ENCODE data around the gene TMEM127.

TMEM127 gene

DNA sequence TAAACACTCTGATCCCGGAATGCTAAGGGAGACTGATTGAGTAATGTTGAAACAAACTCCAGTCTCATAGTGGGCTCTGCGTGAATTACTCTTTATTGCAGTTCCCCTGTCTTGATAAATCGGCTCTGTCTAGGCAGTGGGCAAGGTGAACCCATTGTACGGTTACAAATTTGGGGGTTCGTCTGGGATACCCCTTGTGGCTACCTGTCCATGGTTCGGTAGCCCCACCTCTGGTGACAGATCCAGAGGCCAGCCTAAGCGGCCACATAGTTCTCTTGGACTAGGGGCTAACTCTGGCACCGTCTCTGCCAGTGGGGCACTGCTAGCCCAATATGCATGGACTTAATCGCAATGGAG, 56.1 kb downstream of the TMEM127 start:
- Mint-ChIP-seq H3K4me1 (ENCODE audit: low read depth) (peaks cover 37% of the 10 kb centered on the region), H3K27ac (peak overlapping the region; percentile 82), H3K4me3 (peak overlapping the region; percentile 94), H3K9me3 (no peaks in the 10 kb centered on the region), H3K36me3 (ENCODE audit: low read depth) (peaks cover 7% of the 10 kb centered on the region), H3K27me3 (ENCODE audit: low read depth) (no peaks in the 10 kb centered on the region)

DNA sequence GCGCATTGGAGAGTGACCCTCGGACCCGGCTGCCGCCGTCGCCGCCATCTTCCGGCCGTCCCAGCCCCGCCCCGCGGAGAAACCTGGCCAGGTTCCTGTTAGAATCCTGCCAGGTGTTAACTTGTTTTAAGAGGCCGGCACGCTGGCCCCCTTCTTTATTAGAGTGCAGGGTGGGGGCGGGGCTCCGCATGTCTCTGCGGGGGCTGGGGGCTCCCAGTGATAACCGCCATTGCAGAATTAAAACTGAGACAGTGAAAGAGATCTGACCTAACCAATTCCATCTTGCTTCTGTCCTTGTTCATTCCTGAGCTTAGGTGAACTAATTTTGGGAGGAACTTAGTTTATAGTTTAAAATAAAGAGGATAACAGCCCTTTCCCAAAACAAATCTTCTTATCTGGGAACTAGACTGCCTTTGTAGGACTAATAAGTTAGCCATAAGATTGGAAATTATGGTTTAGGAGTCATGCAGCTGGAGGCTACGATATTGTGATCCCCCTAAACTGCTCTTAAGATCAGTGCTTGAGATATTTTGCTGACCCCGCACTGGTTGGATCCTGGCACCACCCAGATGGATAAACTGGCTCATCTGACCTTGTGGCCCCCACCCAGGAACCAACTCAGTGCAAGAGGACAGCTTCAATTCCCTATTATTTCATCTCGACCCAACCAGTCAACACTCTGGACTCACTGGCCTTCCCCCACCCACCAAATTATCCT, 56.6 kb downstream of the TMEM127 start:
- H3K9me3 Mint-ChIP-seq = no peaks in the 10 kb centered on the region
- H3K36me3 Mint-ChIP-seq (ENCODE audit: low read depth) = peaks cover 7% of the 10 kb centered on the region
- H3K27me3 Mint-ChIP-seq (ENCODE audit: low read depth) = no peaks in the 10 kb centered on the region
- peak overlapping the region; percentile 94 for H3K4me3 Mint-ChIP-seq
- peak overlapping the region; percentile 82 for H3K27ac Mint-ChIP-seq
- H3K4me1 Mint-ChIP-seq (ENCODE audit: low read depth) = peaks cover 39% of the 10 kb centered on the region

DNA sequence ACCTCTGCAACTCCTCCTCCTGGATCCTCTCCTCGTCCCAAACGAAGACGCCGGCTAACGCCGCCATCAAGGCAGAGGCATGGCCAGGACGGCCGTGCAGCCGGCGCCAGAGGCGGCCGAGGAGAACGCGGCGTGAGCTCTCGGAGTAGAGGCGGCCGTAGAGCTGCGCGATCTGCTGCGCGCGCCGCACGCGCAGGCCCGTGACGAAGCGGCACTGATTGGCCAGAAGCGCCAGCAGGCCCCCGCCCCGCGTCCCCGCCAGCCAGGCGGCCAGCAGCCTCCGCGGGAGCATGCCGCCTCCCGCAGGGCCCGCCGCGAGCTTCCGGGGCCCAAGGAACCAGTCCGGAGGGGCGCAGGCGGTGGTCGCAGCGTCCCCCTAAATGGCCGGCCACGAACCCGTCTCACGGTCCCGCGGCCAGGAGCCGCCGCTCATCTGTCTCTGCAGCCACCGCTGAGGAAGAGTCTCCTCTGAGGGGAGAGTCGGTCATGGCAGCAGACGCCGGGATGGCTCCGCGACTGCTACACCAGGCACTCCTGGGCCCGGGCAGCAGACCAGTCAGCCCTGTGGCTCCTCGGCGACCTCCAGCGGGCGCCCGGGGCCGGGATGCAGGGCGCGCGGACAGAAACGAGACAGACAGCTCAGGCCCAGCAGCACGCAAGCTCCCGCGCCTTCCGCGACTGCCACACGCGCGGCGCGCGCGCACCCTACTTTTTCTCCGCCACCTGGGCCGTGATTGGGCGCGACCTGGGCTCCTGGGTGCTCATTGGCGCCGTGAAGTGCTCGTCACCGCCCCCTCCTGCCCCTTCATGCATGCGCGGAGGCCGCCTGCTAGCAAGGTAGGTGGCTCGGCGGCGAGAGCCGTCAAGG, 57.4 kb downstream of the TMEM127 start, which contains the start of gene STARD7:
Gene STARD7 (minus strand): TSS at position 685 of the 868 bp plus-strand sequence. CDS start 393 bp downstream, at position 292.
- H3K9me3 Mint-ChIP-seq = no peaks in the 10 kb centered on the region
- H3K4me3 Mint-ChIP-seq = peak within 1 kb of the TSS; percentile 94
- no peaks in the 10 kb centered on the region for H3K27me3 Mint-ChIP-seq (ENCODE audit: low read depth)
- H3K4me1 Mint-ChIP-seq (ENCODE audit: low read depth) = peaks cover 46% of the 10 kb centered on the region
- H3K36me3 Mint-ChIP-seq (ENCODE audit: low read depth) = peaks cover 7% of the 10 kb centered on the region
- H3K27ac Mint-ChIP-seq = peak within 1 kb of the TSS; percentile 86

DNA sequence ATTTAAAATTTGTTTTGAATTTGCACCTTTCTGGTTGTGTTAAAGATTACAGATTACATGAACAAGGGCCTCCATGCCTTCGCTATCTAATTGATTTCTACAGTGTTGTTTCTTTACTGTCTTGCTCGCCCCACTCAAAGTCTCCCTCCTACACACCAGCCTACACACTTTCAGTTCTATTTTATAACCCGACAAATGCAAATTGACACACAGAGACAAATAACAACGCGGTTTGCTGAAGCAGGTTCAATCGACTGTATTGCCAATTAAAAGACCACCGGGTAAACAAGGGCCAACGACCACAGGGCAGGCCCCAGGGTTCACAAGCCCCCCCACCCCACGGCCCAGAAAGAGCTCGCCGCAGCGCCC, 58.0 kb downstream of the TMEM127 start:
- Mint-ChIP-seq H3K27ac (peak overlapping the region; percentile 86), H3K27me3 (ENCODE audit: low read depth) (no peaks in the 10 kb centered on the region), H3K36me3 (ENCODE audit: low read depth) (peaks cover 7% of the 10 kb centered on the region), H3K9me3 (no peaks in the 10 kb centered on the region), H3K4me3 (peak overlapping the region; percentile 94), H3K4me1 (ENCODE audit: low read depth) (peaks cover 51% of the 10 kb centered on the region)

DNA sequence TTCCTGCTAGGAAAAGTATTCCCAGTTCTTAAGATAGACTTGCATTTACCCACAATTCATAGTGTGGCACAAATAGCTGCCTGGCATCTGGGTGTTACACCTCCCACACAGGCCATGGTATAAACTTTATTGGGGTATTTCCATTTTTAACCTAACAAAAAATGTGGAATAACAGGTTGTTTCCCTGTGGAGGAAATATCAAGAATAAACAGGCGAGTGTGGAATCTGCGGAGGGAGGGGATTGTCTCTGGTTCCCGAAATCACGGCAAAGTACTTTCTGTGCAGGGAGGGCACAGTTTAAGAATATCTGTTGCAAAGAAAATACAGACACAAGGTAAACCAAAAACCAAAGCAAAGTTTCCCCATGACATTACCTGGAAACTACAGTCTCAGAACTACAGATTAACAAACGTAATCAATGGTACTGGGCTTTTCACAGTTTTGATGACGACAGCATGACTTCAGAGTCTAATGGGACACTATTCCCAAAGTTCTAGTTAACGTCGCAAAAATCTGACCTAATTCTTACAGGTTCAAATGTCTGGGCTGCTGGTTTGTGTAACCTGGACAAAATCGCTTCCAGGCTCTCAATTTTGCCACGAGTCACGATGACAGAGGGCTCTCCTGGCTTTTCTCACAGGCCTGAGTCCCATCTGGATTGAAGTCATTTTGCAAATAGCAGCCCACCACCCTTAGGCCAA, 58.6 kb downstream of the TMEM127 start:
- Mint-ChIP-seq H3K27ac (peak overlapping the region; percentile 86), H3K36me3 (ENCODE audit: low read depth) (peaks cover 7% of the 10 kb centered on the region), H3K9me3 (no peaks in the 10 kb centered on the region), H3K4me3 (peak overlapping the region; percentile 94), H3K4me1 (ENCODE audit: low read depth) (peaks cover 53% of the 10 kb centered on the region), H3K27me3 (ENCODE audit: low read depth) (no peaks in the 10 kb centered on the region)

DNA sequence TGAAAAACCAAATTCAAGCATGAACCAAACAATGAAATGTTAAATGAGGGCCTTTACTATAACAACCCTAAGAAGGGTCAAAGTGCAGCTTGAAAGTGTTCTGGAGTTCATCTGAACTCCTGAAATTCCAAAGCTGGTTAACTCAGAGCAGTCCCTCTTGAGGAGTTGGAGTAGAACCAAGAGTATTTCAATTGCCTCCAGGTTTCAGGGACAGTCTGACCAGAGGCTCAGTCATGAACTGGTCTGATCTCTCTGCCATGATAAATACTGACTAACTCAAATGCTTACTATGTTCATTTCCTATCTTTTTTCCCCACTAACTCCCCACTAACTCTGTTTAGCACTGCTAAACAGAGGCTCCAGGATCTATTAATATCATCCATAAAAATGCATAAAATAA, 59.9 kb downstream of the TMEM127 start:
- Mint-ChIP-seq H3K27me3 (ENCODE audit: low read depth) (no peaks in the 10 kb centered on the region), H3K4me3 (peak overlapping the region; percentile 41)

DNA sequence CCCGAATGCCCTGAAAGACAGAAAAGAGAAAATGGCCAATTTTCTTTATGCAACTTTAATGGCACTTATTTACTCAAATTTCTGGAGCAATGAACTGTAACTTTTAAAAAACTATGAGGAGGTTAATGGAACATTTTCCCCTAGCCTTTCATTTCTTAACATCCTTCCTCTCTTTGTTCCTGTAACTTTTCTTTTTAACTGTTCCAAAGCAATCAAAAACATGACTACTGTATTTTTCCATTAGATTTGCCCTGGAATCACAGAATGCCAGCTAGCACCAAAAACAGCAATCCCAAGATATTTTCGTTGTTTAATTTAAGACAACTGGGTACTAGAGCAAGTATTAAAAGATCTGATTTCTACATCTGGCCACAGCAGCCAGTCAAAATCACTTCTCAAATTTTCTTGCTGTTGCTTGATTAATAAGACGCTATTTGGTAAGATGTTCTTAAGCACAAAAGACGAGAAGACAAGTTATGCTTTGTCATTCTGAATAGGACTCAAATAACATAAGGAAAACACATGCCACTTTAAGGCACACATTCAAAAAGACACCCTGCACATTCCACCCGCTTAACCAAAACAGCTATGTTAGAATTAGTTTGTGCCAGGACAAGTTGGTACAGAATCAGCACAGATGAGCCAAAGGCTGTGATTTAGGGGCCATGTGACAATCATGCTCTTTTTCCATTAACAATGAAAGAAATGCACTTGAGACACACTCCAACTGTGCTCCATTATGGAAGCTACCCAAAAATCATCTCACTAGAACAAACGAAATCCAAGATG, 60.8 kb downstream of the TMEM127 start:
- peak overlapping the region; percentile 58 for H3K27ac Mint-ChIP-seq
- no peaks in the 10 kb centered on the region for H3K9me3 Mint-ChIP-seq

More for the DNA sequence above, 59.9 kb downstream of the TMEM127 start:
- H3K9me3 Mint-ChIP-seq = no peaks in the 10 kb centered on the region
- peak overlapping the region; percentile 33 for H3K27ac Mint-ChIP-seq
- H3K4me1 Mint-ChIP-seq (ENCODE audit: low read depth) = peaks cover 53% of the 10 kb centered on the region
- peaks cover 7% of the 10 kb centered on the region for H3K36me3 Mint-ChIP-seq (ENCODE audit: low read depth)

DNA sequence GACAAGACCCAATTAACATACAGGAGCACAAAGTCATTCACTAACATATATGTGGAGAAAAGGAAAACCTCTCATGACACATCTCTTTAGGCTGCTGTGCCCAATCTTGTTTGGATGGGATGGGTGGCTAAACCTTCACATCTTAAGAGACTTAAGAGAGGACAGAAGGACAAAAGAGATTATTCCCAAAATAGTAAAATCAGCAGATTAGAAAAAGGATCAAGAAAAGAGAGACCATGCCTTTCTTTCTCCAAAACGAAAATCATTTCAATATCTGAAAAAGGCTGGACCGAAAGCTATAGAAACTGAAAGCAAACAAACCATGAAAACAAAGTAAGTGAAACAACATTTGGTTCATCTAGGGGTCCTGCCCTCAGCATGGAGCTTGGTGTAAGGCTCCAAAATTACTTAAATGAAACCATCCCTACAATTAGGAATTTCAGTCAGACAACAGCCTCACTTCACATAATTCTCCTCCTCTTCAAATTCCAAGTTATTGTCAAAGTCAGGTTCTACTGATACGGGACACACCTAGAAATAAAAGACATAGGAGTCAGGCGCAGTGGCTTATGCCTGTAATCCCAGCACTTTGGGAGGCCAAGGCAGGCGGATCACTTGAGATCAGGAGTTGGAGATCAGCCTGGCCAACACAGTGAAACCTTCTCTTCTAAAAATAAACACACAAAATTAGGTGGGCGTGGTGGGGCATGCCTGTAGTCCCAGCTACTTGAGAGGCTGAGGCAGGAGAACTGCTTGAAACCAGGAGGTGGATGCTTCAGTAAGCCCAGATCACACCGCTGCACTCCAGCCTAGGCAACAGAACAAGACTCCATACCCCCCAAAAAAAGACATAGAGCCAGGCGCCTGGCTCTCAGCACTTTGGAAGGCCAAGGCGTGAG, 62.4 kb downstream of the TMEM127 start:
- peaks cover 55% of the 10 kb centered on the region for H3K4me1 Mint-ChIP-seq (ENCODE audit: low read depth)
- peaks cover 7% of the 10 kb centered on the region for H3K36me3 Mint-ChIP-seq (ENCODE audit: low read depth)
- peak overlapping the region; percentile 55 for H3K4me3 Mint-ChIP-seq
- H3K9me3 Mint-ChIP-seq = no peaks in the 10 kb centered on the region
- H3K27ac Mint-ChIP-seq = peak overlapping the region; percentile 73
- no peaks in the 10 kb centered on the region for H3K27me3 Mint-ChIP-seq (ENCODE audit: low read depth)

More for the DNA sequence above, 60.8 kb downstream of the TMEM127 start:
- Mint-ChIP-seq H3K27me3 (ENCODE audit: low read depth) (no peaks in the 10 kb centered on the region), H3K4me1 (ENCODE audit: low read depth) (peaks cover 52% of the 10 kb centered on the region), H3K4me3 (peak overlapping the region; percentile 59), H3K36me3 (ENCODE audit: low read depth) (peaks cover 7% of the 10 kb centered on the region)

DNA sequence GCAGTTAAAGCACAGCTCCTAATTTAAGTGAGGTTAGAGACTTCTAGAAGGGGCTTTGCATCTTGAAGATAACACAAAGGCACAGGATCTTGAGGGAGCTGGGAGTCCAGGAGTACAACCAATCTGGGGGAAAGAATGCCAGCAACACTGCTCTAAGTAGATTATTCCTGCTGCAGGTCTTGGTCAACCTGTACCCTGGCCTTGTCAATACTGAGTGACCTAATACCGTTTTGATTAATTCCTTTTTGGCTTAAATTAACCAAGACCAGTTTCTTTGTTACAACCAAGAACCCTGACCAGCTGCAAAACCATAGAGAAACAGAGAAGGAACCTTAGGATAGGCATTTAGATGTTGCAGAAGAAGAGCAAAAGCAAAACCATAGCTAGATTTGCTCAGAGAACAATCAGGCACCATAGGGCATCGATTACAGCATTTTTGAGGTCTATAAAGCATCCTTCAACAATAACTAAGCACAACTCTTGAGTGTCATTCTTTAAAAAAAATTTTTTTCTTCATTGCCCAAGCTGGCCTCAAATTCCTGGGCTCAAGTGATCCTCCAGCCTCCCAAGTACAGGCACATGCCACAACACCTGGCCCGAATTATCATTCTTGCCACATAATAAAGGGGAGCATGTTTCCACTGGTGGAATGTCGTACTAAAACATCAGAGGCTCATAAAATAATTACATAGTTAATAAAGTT, 63.5 kb downstream of the TMEM127 start:
- Mint-ChIP-seq H3K4me3 (no peak overlapping the region), H3K27ac (no peak overlapping the region), H3K27me3 (ENCODE audit: low read depth) (no peaks in the 10 kb centered on the region), H3K36me3 (ENCODE audit: low read depth) (peaks cover 4% of the 10 kb centered on the region), H3K4me1 (ENCODE audit: low read depth) (peaks cover 53% of the 10 kb centered on the region), H3K9me3 (no peaks in the 10 kb centered on the region)

DNA sequence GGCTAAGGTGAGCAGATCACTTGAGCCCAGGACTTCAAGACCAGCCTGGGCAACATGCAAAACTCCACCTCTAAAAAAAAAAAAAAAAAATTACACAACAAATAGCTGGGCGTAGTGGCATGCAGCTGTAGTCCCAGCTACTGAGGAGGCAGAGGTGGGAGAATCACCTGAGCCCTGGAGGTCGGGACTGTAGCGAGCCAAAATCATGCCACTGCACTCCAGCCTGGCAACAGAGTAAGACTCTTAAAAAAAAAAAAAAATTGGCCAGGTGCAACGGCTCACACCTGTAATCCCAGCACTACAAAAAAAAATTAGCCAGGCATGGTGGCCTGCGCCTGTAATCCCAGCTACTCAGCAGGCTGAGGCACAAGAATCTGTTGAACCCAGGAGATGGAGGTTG, 64.5 kb downstream of the TMEM127 start:
- H3K27ac Mint-ChIP-seq = no peak overlapping the region
- H3K9me3 Mint-ChIP-seq = no peaks in the 10 kb centered on the region
- H3K36me3 Mint-ChIP-seq (ENCODE audit: low read depth) = peaks cover 4% of the 10 kb centered on the region
- H3K4me1 Mint-ChIP-seq (ENCODE audit: low read depth) = peaks cover 47% of the 10 kb centered on the region
- H3K4me3 Mint-ChIP-seq = no peak overlapping the region
- no peaks in the 10 kb centered on the region for H3K27me3 Mint-ChIP-seq (ENCODE audit: low read depth)

DNA sequence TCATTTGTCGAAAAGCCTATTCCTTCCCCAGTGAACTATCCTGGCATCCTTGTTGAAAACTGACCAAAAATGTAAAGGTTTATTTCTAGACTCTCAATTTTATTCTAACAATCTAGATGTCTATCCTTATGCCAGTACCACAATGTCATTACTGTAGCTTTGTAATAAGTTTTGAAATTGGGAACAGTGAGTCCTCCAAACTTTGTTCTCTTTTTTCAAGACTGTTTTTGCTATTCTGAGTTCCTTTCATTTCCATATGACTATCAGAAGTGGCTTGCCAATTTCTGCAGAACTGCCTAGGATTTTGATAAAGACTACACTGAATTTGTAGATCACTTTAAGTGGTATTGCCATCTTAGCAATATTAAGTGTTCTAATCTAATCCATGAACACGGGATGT, 66.9 kb downstream of the TMEM127 start:
- Mint-ChIP-seq H3K4me3 (no peak overlapping the region), H3K27me3 (ENCODE audit: low read depth) (no peaks in the 10 kb centered on the region), H3K36me3 (ENCODE audit: low read depth) (peaks cover 12% of the 10 kb centered on the region), H3K9me3 (no peaks in the 10 kb centered on the region), H3K27ac (no peak overlapping the region), H3K4me1 (ENCODE audit: low read depth) (peaks cover 42% of the 10 kb centered on the region)

Measured in T-helper 1 cell treated with Interleukin-12 subunit alpha and Interleukin-12 subunit beta and Interleukin-4 antibody, amounts not matched to agents 30 μg/mL and 1 μg/mL, for 36 hours (primary cell).